ENCODE results near the gene UNK. TPM values are rescaled to one million over a fixed set of nuclear protein-coding genes. Genes with fewer than 3 reads are reported as not detected.
"Not testable (repeated sequence)": the region's sequence is repeated elsewhere in the genome, so short reads cannot be mapped to it uniquely, and the experiment has no call there.

The UNK gene
- total and polyA plus RNA-seq, 2 of the 13 experiments (the other 11 are each of a cell fraction or from before 2014, with no cell fraction given): 31.6 to 33.0 TPM

GRCh38 chr17:75864887-75865286 is 80.3 kb downstream of the UNK start:
- CTCF ChIA-PET (ENCODE audit: low intra/inter-chr PET ratio, low total read pairs): not testable (repeated sequence)

GRCh38 chr17:75865404-75866188 is 81.0 kb downstream of the UNK start:
- WGBS (ENCODE audit: low lambda C conversion rate): 40% methylated on average over 17 of the region's 17 CpGs
- TF ChIP-seq, protein P1, sequence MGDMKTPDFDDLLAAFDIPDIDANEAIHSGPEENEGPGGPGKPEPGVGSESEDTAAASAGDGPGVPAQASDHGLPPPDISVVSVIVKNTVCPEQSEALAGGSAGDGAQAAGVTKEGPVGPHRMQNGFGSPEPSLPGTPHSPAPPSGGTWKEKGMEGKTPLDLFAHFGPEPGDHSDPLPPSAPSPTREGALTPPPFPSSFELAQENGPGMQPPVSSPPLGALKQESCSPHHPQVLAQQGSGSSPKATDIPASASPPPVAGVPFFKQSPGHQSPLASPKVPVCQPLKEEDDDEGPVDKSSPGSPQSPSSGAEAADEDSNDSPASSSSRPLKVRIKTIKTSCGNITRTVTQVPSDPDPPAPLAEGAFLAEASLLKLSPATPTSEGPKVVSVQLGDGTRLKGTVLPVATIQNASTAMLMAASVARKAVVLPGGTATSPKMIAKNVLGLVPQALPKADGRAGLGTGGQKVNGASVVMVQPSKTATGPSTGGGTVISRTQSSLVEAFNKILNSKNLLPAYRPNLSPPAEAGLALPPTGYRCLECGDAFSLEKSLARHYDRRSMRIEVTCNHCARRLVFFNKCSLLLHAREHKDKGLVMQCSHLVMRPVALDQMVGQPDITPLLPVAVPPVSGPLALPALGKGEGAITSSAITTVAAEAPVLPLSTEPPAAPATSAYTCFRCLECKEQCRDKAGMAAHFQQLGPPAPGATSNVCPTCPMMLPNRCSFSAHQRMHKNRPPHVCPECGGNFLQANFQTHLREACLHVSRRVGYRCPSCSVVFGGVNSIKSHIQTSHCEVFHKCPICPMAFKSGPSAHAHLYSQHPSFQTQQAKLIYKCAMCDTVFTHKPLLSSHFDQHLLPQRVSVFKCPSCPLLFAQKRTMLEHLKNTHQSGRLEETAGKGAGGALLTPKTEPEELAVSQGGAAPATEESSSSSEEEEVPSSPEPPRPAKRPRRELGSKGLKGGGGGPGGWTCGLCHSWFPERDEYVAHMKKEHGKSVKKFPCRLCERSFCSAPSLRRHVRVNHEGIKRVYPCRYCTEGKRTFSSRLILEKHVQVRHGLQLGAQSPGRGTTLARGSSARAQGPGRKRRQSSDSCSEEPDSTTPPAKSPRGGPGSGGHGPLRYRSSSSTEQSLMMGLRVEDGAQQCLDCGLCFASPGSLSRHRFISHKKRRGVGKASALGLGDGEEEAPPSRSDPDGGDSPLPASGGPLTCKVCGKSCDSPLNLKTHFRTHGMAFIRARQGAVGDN (CRISPR knock-in tag; IDR thresholded peaks at IDR 0.05): peak; percentile 46
- TF ChIP-seq NR2F6 (IDR thresholded peaks at IDR 0.05) (peak; percentile 51), NR2F6 (CRISPR knock-in tag; IDR thresholded peaks at IDR 0.05) (peak; percentile 40; the same call in 1 of the 2 replicates), ZNF460 (CRISPR knock-in tag; IDR thresholded peaks at IDR 0.05; ENCODE audit: borderline replicate concordance) (peak; percentile 82; the same call in 1 of the 2 replicates), NR2F1 (CRISPR knock-in tag; IDR thresholded peaks at IDR 0.05) (peak in 1 of 2 experiments; percentile 24; a peak in 1 of 4 replicates), MTERF4 (CRISPR knock-in tag; IDR thresholded peaks at IDR 0.05) (0 out of 2 replicates have a peak, but pooled peaks have one; percentile 41), RARA (CRISPR knock-in tag; IDR thresholded peaks at IDR 0.05) (peak; percentile 13; the same call in 1 of the 2 replicates)
- H3K79me2 ChIP-seq (ENCODE audit: insufficient read depth, low read length); CTCF ChIA-PET (ENCODE audit: low intra/inter-chr PET ratio, low total read pairs); ATAC-seq; H4K20me1 ChIP-seq (ENCODE audit: insufficient read depth, low read length); DNase-seq (ENCODE audit: low spot score); FAIRE-seq; in situ Hi-C loops (cut with HindIII; ENCODE audit: extremely low pct_ligation_motif_present, low pct_unique_long_range_greater_than_20kb); H3K9me3 ChIP-seq (ENCODE audit: low read length); H3K27me3 ChIP-seq (ENCODE audit: control insufficient read depth in 1 of 2, insufficient read depth in 2 of 2, low read length in 2 of 2); H2AFZ ChIP-seq (ENCODE audit: low read length); H3K9ac ChIP-seq (ENCODE audit: insufficient read depth, low read depth, low read length); H3K36me3 ChIP-seq (replicated peaks in 1 of 2; ENCODE audit: control insufficient read depth in 1 of 2, insufficient read depth in 2 of 2, low read length in 2 of 2); BruUV-seq (replicated peaks); H3K27ac ChIP-seq (ENCODE audit: extremely low read length, insufficient read depth, low read length); intact Hi-C loops (cut with micrococcal nuclease; ENCODE audit: unreplicated experiment): not testable (repeated sequence)
- peak overlapping the region; percentile 36; the same call in 1 of the 2 replicates for H3K4me2 ChIP-seq (ENCODE audit: low read depth, low read length)
- H3K4me1 ChIP-seq (ENCODE audit: insufficient read depth, low read length): peaks cover 75% of the 10 kb centered on the region
- POLR2A ChIA-PET: interaction anchor here (0.6 to 5.7 kb wide), 5 partner anchors 10 to 138 kb away, joined by 3 to 70 read pairs (median 11); partner anchors contain the start of genes TRIM47, TRIM65 and WBP2
- peak overlapping the region in 1 of 3 experiments; percentile 40; a peak in 1 of 6 replicates for H3K4me3 ChIP-seq (replicated peaks in 1 of 3; ENCODE audit: insufficient read depth in 1 of 3, low read depth in 2 of 3, low read length in 3 of 3)

More at GRCh38 chr17:75864887-75865286, 80.3 kb downstream of the UNK start:
- ATAC-seq; intact Hi-C loops (cut with micrococcal nuclease; ENCODE audit: unreplicated experiment); BruUV-seq (replicated peaks); H3K27me3 ChIP-seq (ENCODE audit: control insufficient read depth in 1 of 2, insufficient read depth in 2 of 2, low read length in 2 of 2); H2AFZ ChIP-seq (ENCODE audit: low read length); FAIRE-seq; in situ Hi-C loops (cut with HindIII; ENCODE audit: extremely low pct_ligation_motif_present, low pct_unique_long_range_greater_than_20kb); H3K36me3 ChIP-seq (replicated peaks in 1 of 2; ENCODE audit: control insufficient read depth in 1 of 2, insufficient read depth in 2 of 2, low read length in 2 of 2); H3K79me2 ChIP-seq (ENCODE audit: insufficient read depth, low read length); H3K9ac ChIP-seq (ENCODE audit: insufficient read depth, low read depth, low read length); H3K9me3 ChIP-seq (ENCODE audit: low read length); DNase-seq (ENCODE audit: low spot score); H3K27ac ChIP-seq (ENCODE audit: extremely low read length, insufficient read depth, low read length); H4K20me1 ChIP-seq (ENCODE audit: insufficient read depth, low read length): not testable (repeated sequence)
- 31% methylated on average over 4 of the region's 4 CpGs for WGBS (ENCODE audit: low lambda C conversion rate)
- peak overlapping the region in 1 of 3 experiments; percentile 40; a peak in 1 of 6 replicates for H3K4me3 ChIP-seq (replicated peaks in 1 of 3; ENCODE audit: insufficient read depth in 1 of 3, low read depth in 2 of 3, low read length in 3 of 3)
- H3K4me1 ChIP-seq (ENCODE audit: insufficient read depth, low read length): peaks cover 69% of the 10 kb centered on the region
- H3K4me2 ChIP-seq (ENCODE audit: low read depth, low read length): peak overlapping the region; percentile 36
- peak; percentile 18; the same call in 1 of the 2 replicates for TF ChIP-seq PHF21A (CRISPR knock-in tag; IDR thresholded peaks at IDR 0.05)
- 0 out of 2 replicates have a peak, but pooled peaks have one; percentile 31 for TF ChIP-seq MAF1 (CRISPR knock-in tag; IDR thresholded peaks at IDR 0.05; ENCODE audit: borderline replicate concordance)
- peak; percentile 36; the same call in 1 of the 2 replicates for TF ChIP-seq HOXA3 (CRISPR knock-in tag; IDR thresholded peaks at IDR 0.05)
- POLR2A ChIA-PET: interaction anchor here (1.0 to 5.7 kb wide), 4 partner anchors 8 to 85 kb away, joined by 3 to 70 read pairs (median 18); partner anchors contain the start of genes TRIM47 and WBP2

Measured in HepG2 (cell line).